Neural cell (in vitro differentiated cells): ENCODE data around the gene SLC43A1. TPM values are rescaled to one million over a fixed set of nuclear protein-coding genes. Genes with fewer than 3 reads are reported as not detected.

Experiments
- H2AFZ ChIP-seq: fragments of 200-600, 300-800 bp; sonication (generic), shearing (Covaris generic); 2 replicates; pipeline ENCODE4 v1.6.0; 2014; ENCODE audit warnings: low read depth, mild to moderate bottlenecking, antibody characterized with exemption, low read length, moderate library complexity
- H3F3A ChIP-seq: fragments of 200-600 bp; shearing (Covaris generic); 2 replicates; pipeline ENCODE4 v1.6.1; 2016; ENCODE audit warnings: mild to moderate bottlenecking, moderate library complexity, mixed read lengths, antibody characterized with exemption, low read length; ENCODE audit not compliant: insufficient read depth, poor library complexity, severe bottlenecking
- H3K27ac ChIP-seq: fragments of 200-600, 300-800 bp; sonication (generic), shearing (Covaris generic); 2 replicates; pipeline ENCODE4 v1.5.1; 2014; ENCODE audit warnings: mild to moderate bottlenecking, low read length, moderate library complexity
- H3K27me3 ChIP-seq: fragments of 300-800, 200-600 bp; sonication (generic), shearing (Covaris generic); 2 replicates; pipeline ENCODE4 v1.6.0; 2014; ENCODE audit warnings: mild to moderate bottlenecking, low read depth, low read length, moderate library complexity; ENCODE audit not compliant: insufficient read depth
- H3K36me3 ChIP-seq: fragments of 300-800, 200-600 bp; sonication (generic), shearing (Covaris generic); 2 replicates; pipeline ENCODE4 v1.5.1; 2014; ENCODE audit warnings: mild to moderate bottlenecking, antibody characterized with exemption, low read length, moderate library complexity; ENCODE audit not compliant: insufficient read depth
- H3K4me2 ChIP-seq: fragments of 300-800, 200-600 bp; sonication (generic), shearing (Covaris generic); 2 replicates; pipeline ENCODE4 v1.6.0; 2014; ENCODE audit warnings: mild to moderate bottlenecking, low read length
- H3K4me3 ChIP-seq: fragments of 300-800, 200-600 bp; sonication (generic), shearing (Covaris generic); 2 replicates; pipeline ENCODE4 v1.5.1; 2014; ENCODE audit warnings: mild to moderate bottlenecking, low read length, moderate library complexity
- H3K79me2 ChIP-seq: fragments of 200-600 bp; shearing (Covaris generic); replicated peaks from 2 replicates; pipeline ENCODE4 v1.6.0; 2014; ENCODE audit warnings: mild to moderate bottlenecking, low read length, moderate library complexity; ENCODE audit not compliant: insufficient read depth
- H3K9ac ChIP-seq: fragments of 300-800, 200-600 bp; sonication (generic), shearing (Covaris generic); 2 replicates; pipeline ENCODE4 v1.6.1; 2016; ENCODE audit warnings: mild to moderate bottlenecking, low read length, mixed read lengths
- H3K9me2 ChIP-seq: fragments of 200-600 bp; shearing (Covaris generic); 2 replicates; pipeline ENCODE4 v1.6.1; 2016; ENCODE audit warnings: mild to moderate bottlenecking, low read length, mixed read lengths; ENCODE audit not compliant: insufficient read depth
- H3K9me3 ChIP-seq: fragments of 200-600, 300-800 bp; sonication (generic), shearing (Covaris generic); 2 replicates; pipeline ENCODE4 v1.6.1; 2016; ENCODE audit warnings: mild to moderate bottlenecking, mixed run types, low read length, moderate library complexity, mixed read lengths
- H4K20me1 ChIP-seq: fragments of 200-600 bp; shearing (Covaris generic); 2 replicates; pipeline ENCODE4 v1.6.1; 2016; ENCODE audit warnings: mild to moderate bottlenecking, mixed run types; ENCODE audit not compliant: insufficient read depth
- CTCF ChIP-seq: fragments of 450-650 bp; IDR thresholded peaks from 2 replicates; pipeline ENCODE4 v1.5.1; 2014; ENCODE audit warnings: antibody characterized with exemption, mild to moderate bottlenecking, moderate library complexity; ENCODE audit not compliant: poor library complexity, severe bottlenecking
- EP300 ChIP-seq: fragments of 450-650 bp; conservative IDR thresholded peaks from 2 replicates; pipeline ENCODE4 v1.6.1; 2014; ENCODE audit warnings: antibody characterized with exemption, mild to moderate bottlenecking, moderate library complexity; ENCODE audit not compliant: poor library complexity, severe bottlenecking
- EZH2 ChIP-seq: fragments of 200-600, 300-800 bp; shearing (Covaris generic), sonication (generic); IDR thresholded peaks from 2 replicates; pipeline ENCODE4 v1.6.1; 2014; ENCODE audit warnings: antibody characterized with exemption, low read length, borderline replicate concordance, mild to moderate bottlenecking; ENCODE audit not compliant: insufficient read depth, poor library complexity, severe bottlenecking
- MXI1 ChIP-seq: fragments of 450-650 bp; conservative IDR thresholded peaks from 2 replicates; pipeline ENCODE4 v1.6.1; 2014; ENCODE audit warnings: antibody characterized with exemption, mild to moderate bottlenecking; ENCODE audit not compliant: poor library complexity, severe bottlenecking
- POLR2AphosphoS5 ChIP-seq: IDR thresholded peaks from 2 replicates; pipeline ENCODE4 v1.6.1; 2012
- RAD21 ChIP-seq: fragments of 450-650 bp; conservative IDR thresholded peaks from 2 replicates; pipeline ENCODE4 v1.6.1; 2014; ENCODE audit warnings: antibody characterized with exemption, mild to moderate bottlenecking, moderate library complexity
- REST ChIP-seq: IDR thresholded peaks from 2 replicates; pipeline ENCODE4 v1.6.1; 2012; ENCODE audit warnings: borderline replicate concordance
- SMC3 ChIP-seq: fragments of 450-650 bp; conservative IDR thresholded peaks from 2 replicates; pipeline ENCODE4 v1.6.1; 2014; ENCODE audit warnings: antibody characterized with exemption, mild to moderate bottlenecking, moderate library complexity; ENCODE audit not compliant: poor library complexity
- TAF1 ChIP-seq: IDR thresholded peaks from 2 replicates; pipeline ENCODE4 v1.6.1; 2012; ENCODE audit warnings: low read depth
- polyA plus RNA-seq: library from polyadenylated mRNA; depleted of rRNA; stranded (reverse); fragments of >200 nt; gene quantifications from 2 replicates; pipeline ENCODE4 v1.2.3, GENCODE V29; 2014

Gene SLC43A1
- polyA plus RNA-seq, 1 donor from 2014 or later: 3.3 TPM

GRCh38 chr11:57469268-57469667, 46.2 kb downstream of the SLC43A1 start:
- H2AFZ ChIP-seq: no peak overlapping the region
- no peaks in the 10 kb centered on the region for H3K79me2 ChIP-seq
- H3K36me3 ChIP-seq: no peaks in the 10 kb centered on the region
- no peak overlapping the region for H3K9ac ChIP-seq
- TF ChIP-seq REST: no peak
- TF ChIP-seq TAF1: no peak
- TF ChIP-seq EP300: no peak
- no peak for TF ChIP-seq CTCF
- TF ChIP-seq RAD21: no peak
- TF ChIP-seq SMC3: no peak
- TF ChIP-seq EZH2: no peak
- no peak for TF ChIP-seq POLR2AphosphoS5
- TF ChIP-seq MXI1: no peak
- H3F3A ChIP-seq: no peaks in the 10 kb centered on the region
- H4K20me1 ChIP-seq: no peaks in the 10 kb centered on the region
- no peaks in the 10 kb centered on the region for H3K9me2 ChIP-seq
- H3K4me3 ChIP-seq: no peak overlapping the region
- H3K9me3 ChIP-seq: no peaks in the 10 kb centered on the region
- no peak overlapping the region for H3K27ac ChIP-seq
- H3K4me2 ChIP-seq: no peak overlapping the region
- H3K27me3 ChIP-seq: no peaks in the 10 kb centered on the region

GRCh38 chr11:57468276-57468675, 47.2 kb downstream of the SLC43A1 start:
- H3K9ac ChIP-seq: no peak overlapping the region
- no peak overlapping the region for H3K4me2 ChIP-seq
- H2AFZ ChIP-seq: no peak overlapping the region
- H3K9me3 ChIP-seq: no peaks in the 10 kb centered on the region
- no peaks in the 10 kb centered on the region for H3K9me2 ChIP-seq
- no peak overlapping the region for H3K27ac ChIP-seq
- no peak overlapping the region for H3K4me3 ChIP-seq
- no peaks in the 10 kb centered on the region for H3K36me3 ChIP-seq
- H4K20me1 ChIP-seq: no peaks in the 10 kb centered on the region
- no peaks in the 10 kb centered on the region for H3F3A ChIP-seq
- H3K27me3 ChIP-seq: no peaks in the 10 kb centered on the region
- TF ChIP-seq MXI1 (no peak), EZH2 (no peak), POLR2AphosphoS5 (no peak), SMC3 (no peak), CTCF (no peak), TAF1 (no peak), RAD21 (no peak), REST (no peak), EP300 (no peak)
- H3K79me2 ChIP-seq: no peaks in the 10 kb centered on the region
